Measurements from ENCODE around the gene TANC1.

GRCh38 chr2:159046966-159047365 is 78.5 kb downstream of the TANC1 start:
- no peak for TF ChIP-seq CTCF (IDR thresholded peaks at IDR 0.05)
- no peak for TF ChIP-seq POLR2A (IDR thresholded peaks at IDR 0.05)

All from right lobe of liver (tissue), 4 donors.